ENCODE data around the gene CLECL1.

CLECL1 gene

GRCh38 chr12:9732921-9733461 is at the start of gene CLECL1:
CLECL1 (minus strand) TSS chr12:9733097.
- no peak for DNase-seq

GRCh38 chr12:9781360-9781759 is 48.5 kb upstream of the CLECL1 start:
- DNase-seq, result no peak

- DNase-seq, result no peak
Measured at GRCh38 chr12:9779209-9779608, 46.3 kb upstream of the CLECL1 start.

- DNase-seq, result no peak
Measured at GRCh38 chr12:9776781-9777180, 43.9 kb upstream of the CLECL1 start.

GRCh38 chr12:9773216-9773877 is 40.5 kb upstream of the CLECL1 start:
- no peak for DNase-seq

- DNase-seq, result no peak
Measured at GRCh38 chr12:9763025-9763424, 30.1 kb upstream of the CLECL1 start.

- DNase-seq, result no peak
Measured at GRCh38 chr12:9762369-9762768, 29.5 kb upstream of the CLECL1 start.

- DNase-seq, result no peak
Measured at GRCh38 chr12:9761419-9761781, 28.5 kb upstream of the CLECL1 start.

GRCh38 chr12:9760699-9761418 is 28.0 kb upstream of the CLECL1 start, which contains the start of gene CD69:
CD69 (minus strand) TSS chr12:9760901; CDS start chr12:9760820, 81 bp downstream.
- no peak for DNase-seq

GRCh38 chr12:9760120-9760519 is 27.2 kb upstream of the CLECL1 start:
- no peak for DNase-seq

GRCh38 chr12:9759694-9760093 is 26.8 kb upstream of the CLECL1 start:
- no peak for DNase-seq

- no peak for DNase-seq
Measured at GRCh38 chr12:9758119-9758518, 25.2 kb upstream of the CLECL1 start.

- no peak for DNase-seq
Measured at GRCh38 chr12:9757433-9758025, 24.6 kb upstream of the CLECL1 start.

- no peak for DNase-seq
Measured at GRCh38 chr12:9756706-9757105, 23.8 kb upstream of the CLECL1 start.

- DNase-seq, result no peak
Measured at GRCh38 chr12:9756170-9756569, 23.3 kb upstream of the CLECL1 start.

GRCh38 chr12:9755567-9755966 is 22.7 kb upstream of the CLECL1 start:
- DNase-seq, result no peak

- no peak for DNase-seq
Measured at GRCh38 chr12:9755035-9755434, 22.1 kb upstream of the CLECL1 start.

- no peak for DNase-seq
Measured at GRCh38 chr12:9754099-9754927, 21.4 kb upstream of the CLECL1 start.

GRCh38 chr12:9753498-9753897 is 20.6 kb upstream of the CLECL1 start:
- no peak for DNase-seq

GRCh38 chr12:9753073-9753472 is 20.2 kb upstream of the CLECL1 start:
- DNase-seq, result no peak

GRCh38 chr12:9752145-9752933 is 19.4 kb upstream of the CLECL1 start:
- DNase-seq, result no peak

Measured in fibroblast of upper back skin (primary cell).